HG02981 (cell line): ENCODE data around the gene PRR3.
"Not testable (repeated sequence)": the region's sequence is repeated elsewhere in the genome, so short reads cannot be mapped to it uniquely, and the experiment has no call there.

ENCODE experiments used
- ATAC-seq: cut with Tn5 transposase; IDR thresholded peaks from one replicate; pipeline ENCODE4 v1.9.1; 2021; ENCODE audit warnings: mild to moderate bottlenecking, moderate library complexity; ENCODE audit not compliant: unreplicated experiment

PRR3 gene

GRCh38 chr6:30570263-30570662 lies 13.2 kb downstream of the PRR3 start:
- no peak for ATAC-seq

DNA sequence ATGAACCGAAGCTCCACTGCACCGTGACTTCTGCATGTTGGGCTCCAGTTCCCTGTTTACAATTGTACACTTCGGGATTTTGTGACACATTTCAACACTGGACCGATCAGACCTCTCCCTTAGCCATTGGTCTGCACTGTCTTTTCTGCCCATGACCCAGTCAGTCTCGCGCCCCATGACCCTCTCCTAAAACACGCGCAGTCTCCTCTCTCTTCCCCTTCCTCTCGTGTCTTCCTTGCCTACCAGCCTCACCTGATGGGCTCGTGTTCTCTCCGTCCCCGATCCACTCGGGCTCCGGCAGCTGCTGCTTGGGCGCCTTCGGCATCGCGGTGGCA lies 13.6 kb downstream of the PRR3 start:
- peak; percentile 12 for ATAC-seq

GRCh38 chr6:30571075-30571761 lies 14.1 kb downstream of the PRR3 start, which contains the start of gene ABCF1:
ABCF1 (plus strand) TSS chr6:30571442; CDS start chr6:30571488, 46 bp downstream.
- ATAC-seq: peak; percentile 95

DNA sequence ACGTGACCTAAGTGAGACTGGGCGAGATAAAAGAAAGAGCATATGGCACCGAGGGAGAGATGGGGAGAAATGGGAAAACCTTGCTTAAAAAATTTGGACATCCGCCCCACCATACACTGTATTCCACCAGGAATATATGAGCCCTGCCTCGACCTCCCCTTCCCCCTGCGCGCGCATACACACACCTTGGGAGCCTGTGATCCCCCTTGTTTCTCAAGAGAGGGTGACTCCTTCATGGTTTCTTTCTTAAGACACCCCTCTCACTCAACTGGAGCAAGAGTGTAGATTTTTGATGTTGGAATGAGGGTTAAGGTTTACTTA lies 14.6 kb downstream of the PRR3 start:
- no peak for ATAC-seq

DNA sequence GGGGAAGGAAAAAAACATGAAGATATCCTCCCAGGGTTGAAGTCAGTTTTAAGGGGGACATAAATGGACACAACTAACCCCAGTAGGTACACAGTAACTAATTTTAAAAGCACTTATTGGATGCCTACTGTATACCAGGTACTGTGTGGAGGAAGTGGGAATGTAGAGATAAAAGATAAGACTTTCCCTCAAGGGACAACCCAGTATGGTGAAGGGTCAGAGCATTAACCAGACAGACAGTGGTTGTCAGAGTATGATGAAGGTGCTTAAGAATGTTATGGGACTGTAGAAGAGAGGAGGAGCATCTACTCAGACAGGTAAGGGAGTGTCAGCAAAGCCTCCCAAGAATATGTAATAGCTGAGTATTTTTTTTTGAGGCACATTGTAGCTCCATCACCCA lies 15.1 kb downstream of the PRR3 start:
- no peak for ATAC-seq

DNA sequence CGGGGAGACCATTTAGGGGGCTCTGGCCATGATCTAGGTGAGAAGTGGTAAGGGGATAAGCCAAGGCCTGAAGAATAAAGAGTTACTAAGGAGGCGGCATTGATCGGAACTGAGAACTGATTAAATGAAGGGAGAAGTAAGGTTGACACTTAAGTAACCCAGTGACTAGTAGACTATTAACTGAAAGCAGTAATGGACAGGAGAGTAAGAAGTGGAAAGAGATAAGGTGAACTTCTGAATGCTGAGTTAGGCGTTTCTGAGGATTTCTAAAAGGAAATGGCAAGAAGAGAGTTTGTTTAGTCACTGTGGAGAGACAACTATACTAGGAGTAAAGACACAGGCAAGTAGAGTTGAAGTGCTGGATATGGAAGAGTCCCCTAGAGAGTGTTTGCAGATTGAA lies 16.0 kb downstream of the PRR3 start:
- no peak for ATAC-seq

- ATAC-seq: no peak
Measured at GRCh38 chr6:30578051-30578450, 21.0 kb downstream of the PRR3 start.

DNA sequence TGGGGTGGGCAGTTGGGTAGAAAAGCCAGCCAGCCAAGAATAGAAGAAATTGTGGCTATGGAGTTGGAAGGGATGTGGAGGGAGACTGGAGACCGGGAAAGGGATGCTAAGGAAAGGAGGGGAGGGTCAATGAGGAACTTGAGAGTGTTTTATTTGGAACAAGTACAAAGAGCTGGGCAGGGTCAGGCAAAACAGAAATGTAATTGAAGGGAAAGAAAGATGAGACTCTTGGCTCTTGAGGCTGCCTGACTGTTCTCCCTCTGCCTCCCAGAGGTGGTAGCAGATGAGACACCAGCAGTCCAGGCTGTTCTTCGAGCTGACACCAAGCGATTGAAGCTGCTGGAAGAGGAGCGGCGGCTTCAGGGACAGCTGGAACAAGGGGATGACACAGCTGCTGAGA lies 26.8 kb downstream of the PRR3 start:
- no peak for ATAC-seq

DNA sequence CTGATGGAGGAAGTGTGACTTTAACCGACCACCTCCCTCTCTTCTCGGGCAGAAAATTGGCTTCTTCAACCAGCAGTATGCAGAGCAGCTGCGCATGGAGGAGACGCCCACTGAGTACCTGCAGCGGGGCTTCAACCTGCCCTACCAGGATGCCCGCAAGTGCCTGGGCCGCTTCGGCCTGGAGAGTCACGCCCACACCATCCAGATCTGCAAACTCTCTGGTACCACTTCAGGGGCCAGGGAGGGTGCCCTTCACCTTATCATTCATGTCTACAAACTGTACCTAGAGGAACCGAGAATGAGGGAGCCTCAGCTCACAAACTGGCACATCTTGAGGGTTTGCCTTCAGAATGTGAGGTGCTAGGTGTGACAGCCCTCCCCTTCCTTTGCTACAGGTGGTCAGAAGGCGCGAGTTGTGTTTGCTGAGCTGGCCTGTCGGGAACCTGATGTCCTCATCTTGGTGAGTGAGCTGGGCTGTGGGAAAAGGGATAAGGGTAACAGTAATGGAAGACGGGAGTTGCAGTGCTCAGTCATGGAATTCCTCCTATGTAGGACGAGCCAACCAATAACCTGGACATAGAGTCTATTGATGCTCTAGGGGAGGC lies 32.8 kb downstream of the PRR3 start:
- no peak for ATAC-seq

DNA sequence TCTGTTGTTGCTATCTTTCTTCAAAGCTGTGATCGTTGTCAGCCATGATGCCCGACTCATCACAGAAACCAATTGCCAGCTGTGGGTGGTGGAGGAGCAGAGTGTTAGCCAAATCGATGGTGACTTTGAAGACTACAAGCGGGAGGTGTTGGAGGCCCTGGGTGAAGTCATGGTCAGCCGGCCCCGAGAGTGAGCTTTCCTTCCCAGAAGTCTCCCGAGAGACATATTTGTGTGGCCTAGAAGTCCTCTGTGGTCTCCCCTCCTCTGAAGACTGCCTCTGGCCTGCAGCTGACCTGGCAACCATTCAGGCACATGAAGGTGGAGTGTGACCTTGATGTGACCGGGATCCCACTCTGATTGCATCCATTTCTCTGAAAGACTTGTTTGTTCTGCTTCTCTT lies 33.4 kb downstream of the PRR3 start:
- no peak for ATAC-seq

GRCh38 chr6:30591008-30591407 lies 33.9 kb downstream of the PRR3 start:
- no peak for ATAC-seq

- ATAC-seq: no peak
Measured at GRCh38 chr6:30592287-30592686, 35.2 kb downstream of the PRR3 start.

GRCh38 chr6:30597315-30598144 lies 40.4 kb downstream of the PRR3 start:
- not testable (repeated sequence) for ATAC-seq

DNA sequence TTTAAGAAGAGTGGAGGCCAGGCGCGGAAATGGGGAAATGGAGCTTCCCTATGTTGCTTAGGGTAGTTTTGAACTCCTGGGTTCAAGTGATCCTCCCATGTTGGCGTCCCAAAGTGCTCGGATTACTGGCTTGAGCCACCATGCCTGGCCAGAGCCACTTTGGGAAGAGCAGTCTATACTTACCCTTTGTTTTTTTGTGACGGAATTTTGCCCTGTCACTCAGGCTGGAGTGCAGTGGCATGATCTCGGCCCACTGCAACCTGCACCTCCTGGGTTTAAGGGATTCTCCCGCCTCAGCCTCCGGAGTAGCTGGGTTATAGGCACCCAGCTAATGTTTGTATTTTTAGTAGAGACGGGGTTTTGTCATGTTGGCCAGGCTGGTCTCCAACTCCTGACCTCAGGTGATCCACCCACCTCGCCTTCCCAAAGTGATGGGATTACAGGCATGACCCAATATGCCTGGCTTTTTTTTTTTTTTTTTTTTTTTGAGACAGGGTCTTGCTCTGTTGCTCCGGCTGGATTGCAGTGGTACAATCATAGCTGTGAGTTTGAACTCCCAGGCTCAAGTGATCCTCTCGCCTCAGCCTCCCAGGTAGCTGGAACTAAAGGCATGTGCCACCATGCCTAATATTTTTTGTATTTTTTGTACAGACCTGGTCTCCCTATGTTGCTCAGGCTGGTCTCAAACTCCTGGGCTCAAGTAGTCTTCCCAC lies 42.0 kb downstream of the PRR3 start:
- no peak for ATAC-seq

GRCh38 chr6:30599625-30600324 lies 42.7 kb downstream of the PRR3 start:
- no peak for ATAC-seq

DNA sequence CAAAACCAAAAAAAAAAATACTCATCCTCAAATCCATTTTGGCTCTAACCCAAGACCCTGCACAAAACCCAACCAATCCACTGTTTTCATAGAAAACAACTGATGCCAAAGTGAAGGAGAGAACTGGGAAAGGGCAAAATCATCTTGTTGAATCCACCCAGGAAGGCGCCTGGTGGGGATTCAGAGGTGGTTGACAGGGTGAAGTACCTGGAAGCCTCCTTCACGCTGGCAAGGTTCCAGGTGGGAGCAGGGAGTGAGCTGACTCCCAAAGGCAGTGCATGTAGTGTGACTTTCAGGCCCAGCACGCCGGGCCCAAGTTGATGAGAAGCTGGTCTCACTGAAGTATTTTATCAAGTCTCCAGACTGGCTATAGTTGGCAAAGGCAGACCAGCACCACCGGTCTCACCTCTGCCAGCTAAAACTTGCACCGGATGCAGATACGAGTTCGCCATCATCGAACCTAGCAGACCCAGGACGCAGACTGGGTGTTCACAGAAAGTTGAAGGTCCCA lies 43.4 kb downstream of the PRR3 start:
- ATAC-seq: no peak

DNA sequence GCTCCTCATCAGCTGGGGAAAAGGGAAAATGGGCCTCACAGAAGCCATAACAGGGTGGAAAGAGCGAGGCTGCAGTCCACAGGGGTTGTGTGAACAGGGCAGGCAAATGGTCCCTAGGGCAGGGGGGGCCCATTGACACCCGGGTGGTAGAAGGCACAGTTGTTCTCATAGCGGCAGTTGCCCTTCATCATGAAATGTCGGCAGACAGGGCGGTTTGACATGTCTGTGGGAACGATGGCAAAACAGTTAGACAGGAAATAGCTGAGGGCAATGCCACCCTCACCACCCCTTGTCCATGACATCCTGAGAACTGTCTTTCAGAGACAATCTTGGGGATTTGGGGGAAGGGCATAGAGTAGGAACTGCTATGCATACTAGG lies 44.3 kb downstream of the PRR3 start:
- no peak for ATAC-seq

DNA sequence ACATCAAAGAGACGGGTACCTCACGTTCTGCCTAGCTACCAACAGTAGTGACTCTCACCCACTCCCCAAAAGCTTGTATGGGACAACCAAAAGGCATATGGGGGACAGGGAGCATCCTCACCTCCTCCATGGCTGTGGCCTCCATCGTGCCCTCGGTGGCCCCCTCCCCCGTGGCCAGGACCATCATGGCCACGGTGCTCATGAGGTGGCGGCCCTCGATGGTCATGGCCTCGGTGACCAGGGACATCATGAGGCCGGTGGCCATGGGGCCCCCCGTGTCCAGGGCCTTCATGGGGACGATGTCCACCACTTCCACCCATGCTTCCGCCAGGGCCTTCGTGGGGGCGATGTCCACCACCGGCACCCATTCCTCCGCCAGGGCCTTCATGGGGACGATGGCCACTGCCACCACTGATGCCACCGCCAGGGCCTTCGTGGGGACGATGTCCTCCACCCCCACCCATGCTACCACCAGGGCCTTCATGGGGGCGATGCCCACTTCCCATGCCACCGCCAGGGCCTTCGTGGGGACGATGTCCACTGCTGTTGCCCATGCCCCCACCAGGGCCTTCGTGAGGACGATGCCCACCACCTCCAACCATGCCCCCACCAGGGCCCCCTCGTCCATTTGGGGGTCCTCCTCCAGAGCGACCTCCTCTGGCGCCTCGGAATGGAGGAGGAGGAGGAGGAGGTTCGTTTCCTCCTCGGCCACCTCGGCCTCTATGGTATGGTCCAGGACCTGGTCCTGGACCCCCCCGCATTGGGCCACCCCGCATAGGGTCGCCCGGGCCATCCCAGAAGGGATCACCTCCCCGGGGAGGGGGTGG lies 44.9 kb downstream of the PRR3 start:
- ATAC-seq: no peak

- no peak for ATAC-seq
Measured at GRCh38 chr6:30603961-30604360, 46.9 kb downstream of the PRR3 start.

DNA sequence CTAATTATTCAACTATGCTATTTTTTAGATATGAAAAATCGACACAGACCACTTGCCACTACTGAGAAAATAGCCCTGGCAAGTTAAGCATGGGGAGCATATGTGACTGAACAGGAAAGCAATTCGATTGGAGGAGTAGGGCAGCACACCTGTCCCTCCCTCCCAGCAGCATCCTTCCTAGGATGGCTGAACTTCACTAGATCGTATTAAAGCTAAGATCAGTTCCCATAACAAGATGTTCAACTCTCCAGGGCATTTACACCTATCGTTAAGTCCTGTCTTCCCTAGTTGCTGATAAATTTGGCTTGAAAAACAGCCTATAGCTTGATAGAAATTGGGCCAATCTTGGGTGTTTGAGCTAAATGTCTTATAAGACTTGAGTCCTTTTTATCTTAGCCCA lies 53.0 kb downstream of the PRR3 start:
- no peak for ATAC-seq
